ENCODE measurements around the gene FRMPD2. TPM values are rescaled to one million over a fixed set of nuclear protein-coding genes. Genes with fewer than 3 reads are reported as not detected.

The FRMPD2 gene
- total and polyA plus RNA-seq, 2 of the 4 experiments (the other 2 are of a cell fraction), result 0.18 TPM; not detected in 1

DNA sequence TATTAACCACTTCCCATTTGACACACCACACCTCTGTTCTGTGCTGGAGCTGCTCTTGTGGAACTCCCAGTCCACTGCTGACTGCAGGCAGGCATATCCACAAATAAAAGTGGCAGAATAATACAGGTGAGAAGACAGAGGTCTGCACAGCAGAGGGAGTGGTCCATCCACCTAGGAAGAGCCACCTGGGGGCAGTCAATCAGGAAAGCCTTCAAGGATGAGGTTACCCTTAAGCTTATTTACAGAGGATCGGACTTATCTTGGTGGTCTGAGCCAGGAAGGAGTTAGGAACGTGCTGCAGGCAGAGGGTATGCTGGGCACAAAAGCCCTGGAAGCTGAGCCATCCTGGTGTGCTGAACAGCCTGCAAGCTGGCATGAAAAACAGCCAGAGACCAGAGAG is 78.7 kb downstream of the FRMPD2 start:
- Histone ChIP-seq H3K27ac (ENCODE audit: insufficient read depth, low read length) (no peak overlapping the region), H3K4me3 (ENCODE audit: insufficient read depth, low read depth, low read length) (no peak overlapping the region), H2BK120ac (ENCODE audit: low read depth, low read length) (no peak overlapping the region), H3K4me1 (ENCODE audit: control insufficient read depth, insufficient read depth, low read length) (no peaks in the 10 kb centered on the region), H3K9ac (ENCODE audit: low read depth, low read length) (no peak overlapping the region), H3K23ac (ENCODE audit: low read depth, low read length) (no peak overlapping the region), H3K4ac (ENCODE audit: low read depth, low read length) (no peak overlapping the region), H4K91ac (ENCODE audit: insufficient read depth, low read depth, low read length) (no peak overlapping the region), H2AK5ac (ENCODE audit: low read depth, low read length) (no peak overlapping the region), H3K14ac (replicated peaks; ENCODE audit: low read depth, low read length) (no peak overlapping the region), H4K20me1 (ENCODE audit: insufficient read depth, low read length) (no peaks in the 10 kb centered on the region), H3K4me2 (ENCODE audit: low read depth, low read length) (no peak overlapping the region), H2BK20ac (ENCODE audit: low read depth, low read length) (no peak overlapping the region), H3K9me3 (ENCODE audit: control insufficient read depth, insufficient read depth, low read length) (no peaks in the 10 kb centered on the region), H2BK15ac (ENCODE audit: low read depth, low read length) (no peak overlapping the region), H3K18ac (ENCODE audit: low read depth, low read length) (no peak overlapping the region), H2BK5ac (ENCODE audit: low read depth, low read length, poor library complexity, severe bottlenecking) (no peak overlapping the region), H3K56ac (ENCODE audit: extremely low read depth, insufficient read depth, low read length) (no peak overlapping the region), H2AK9ac (replicated peaks; ENCODE audit: low read depth, low read length, poor library complexity) (no peak overlapping the region), H2AFZ (replicated peaks; ENCODE audit: low read length, poor library complexity) (no peak overlapping the region), H4K5ac (ENCODE audit: low read depth, low read length) (no peak overlapping the region), H3K27me3 (ENCODE audit: control insufficient read depth, insufficient read depth, low read length) (peaks cover 15% of the 10 kb centered on the region), H3K36me3 (ENCODE audit: control insufficient read depth, insufficient read depth, low read length) (no peaks in the 10 kb centered on the region), H4K8ac (ENCODE audit: low read depth in 2 of 2, low read length in 2 of 2) (no peak overlapping the region), H3K9me1 (ENCODE audit: insufficient read depth, low read length) (no peaks in the 10 kb centered on the region), H3K79me1 (ENCODE audit: low read depth in 1 of 2, low read length in 2 of 2) (no peaks in the 10 kb centered on the region)
- no peak for TF ChIP-seq FOS (IDR thresholded peaks at IDR 0.05; ENCODE audit: low read depth, low read length)
- TF ChIP-seq NFE2L2 (IDR thresholded peaks at IDR 0.05; ENCODE audit: low read depth, low read length), result no peak
- TF ChIP-seq, protein P1, sequence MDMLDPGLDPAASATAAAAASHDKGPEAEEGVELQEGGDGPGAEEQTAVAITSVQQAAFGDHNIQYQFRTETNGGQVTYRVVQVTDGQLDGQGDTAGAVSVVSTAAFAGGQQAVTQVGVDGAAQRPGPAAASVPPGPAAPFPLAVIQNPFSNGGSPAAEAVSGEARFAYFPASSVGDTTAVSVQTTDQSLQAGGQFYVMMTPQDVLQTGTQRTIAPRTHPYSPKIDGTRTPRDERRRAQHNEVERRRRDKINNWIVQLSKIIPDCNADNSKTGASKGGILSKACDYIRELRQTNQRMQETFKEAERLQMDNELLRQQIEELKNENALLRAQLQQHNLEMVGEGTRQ (IDR thresholded peaks at IDR 0.05; ENCODE audit: low read depth, low read length), result no peak
- in situ Hi-C loops (cut with MboI; ENCODE audit: low sequenced_read_pairs), result no loop called here
- 0% methylated on average over 1 of the region's 2 CpGs; no CpG with 5 or more reads in 1 of the 2 experiments for WGBS, 2 experiments (ENCODE audit: extremely low coverage in 2 of 2, insufficient read length in 1 of 2)
- POLR2A ChIA-PET (ENCODE audit: unreplicated experiment), result no interaction called here
- CTCF ChIA-PET, result no interaction called here
- no TSS peak for BruUV-seq (replicated peaks)
- DNase-seq (no peak), ATAC-seq (ENCODE audit: low read depth) (no peak)
- intact Hi-C loops (cut with micrococcal nuclease), result no loop called here
- dilution Hi-C loops (cut with HindIII; ENCODE audit: low sequenced_read_pairs, unreplicated experiment), result no loop called here
